ENCODE data around the gene MFAP4.

- TF ChIP-seq, protein P1, sequence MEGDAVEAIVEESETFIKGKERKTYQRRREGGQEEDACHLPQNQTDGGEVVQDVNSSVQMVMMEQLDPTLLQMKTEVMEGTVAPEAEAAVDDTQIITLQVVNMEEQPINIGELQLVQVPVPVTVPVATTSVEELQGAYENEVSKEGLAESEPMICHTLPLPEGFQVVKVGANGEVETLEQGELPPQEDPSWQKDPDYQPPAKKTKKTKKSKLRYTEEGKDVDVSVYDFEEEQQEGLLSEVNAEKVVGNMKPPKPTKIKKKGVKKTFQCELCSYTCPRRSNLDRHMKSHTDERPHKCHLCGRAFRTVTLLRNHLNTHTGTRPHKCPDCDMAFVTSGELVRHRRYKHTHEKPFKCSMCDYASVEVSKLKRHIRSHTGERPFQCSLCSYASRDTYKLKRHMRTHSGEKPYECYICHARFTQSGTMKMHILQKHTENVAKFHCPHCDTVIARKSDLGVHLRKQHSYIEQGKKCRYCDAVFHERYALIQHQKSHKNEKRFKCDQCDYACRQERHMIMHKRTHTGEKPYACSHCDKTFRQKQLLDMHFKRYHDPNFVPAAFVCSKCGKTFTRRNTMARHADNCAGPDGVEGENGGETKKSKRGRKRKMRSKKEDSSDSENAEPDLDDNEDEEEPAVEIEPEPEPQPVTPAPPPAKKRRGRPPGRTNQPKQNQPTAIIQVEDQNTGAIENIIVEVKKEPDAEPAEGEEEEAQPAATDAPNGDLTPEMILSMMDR (IDR thresholded peaks at IDR 0.05 in 8 of 11, conservative IDR thresholded peaks at IDR 0.05 in 3 of 11): no peak
- no peak for TF ChIP-seq POLR2AphosphoS5 (IDR thresholded peaks at IDR 0.05)
These were observed 27.6 kb upstream of the MFAP4 start for GRCh38 chr17:19414396-19415280.

Measured in spleen (tissue), 7 donors.